Body of pancreas (tissue), 4 donors: ENCODE data around the gene BZW1. TPM values are rescaled to one million over a fixed set of nuclear protein-coding genes. Genes with fewer than 3 reads are reported as not detected.

Experiments used
- ATAC-seq: fragments of 150-250 bp; one replicate; pipeline ENCODE4 v1.9.1; 2016
- DNase-seq, 4 donors: peaks; one replicate each; pipeline ENCODE4 v3.0.0-alpha.2; 2019
- H3K27ac ChIP-seq, 4 donors: fragments of 200-600 bp; sonication (generic); 1 replicate in 3 of 4; 2 replicates in 1 of 4; pipeline versions ENCODE4 v1.5.1 to v1.6.1; 2016 to 2019; ENCODE audit warnings: mild to moderate bottlenecking in 1 of 4, mixed read lengths in 1 of 4, moderate library complexity in 1 of 4
- H3K27me3 ChIP-seq, 2 donors: fragments of 200-600 bp; sonication (generic); one replicate each; pipeline ENCODE4 v1.6.0; 2016; ENCODE audit warnings: mild to moderate bottlenecking in 1 of 2
- H3K36me3 ChIP-seq, 2 donors: fragments of 200-600 bp; sonication (generic); replicated peaks in 1 of 2; 2 replicates each; pipeline ENCODE4 v1.5.1; 2016; ENCODE audit warnings: low read depth in 2 of 2; ENCODE audit not compliant: insufficient read depth in 1 of 2
- H3K4me1 ChIP-seq: fragments of 200-600 bp; sonication (generic); one replicate; pipeline ENCODE4 v1.6.0; 2016
- H3K4me3 ChIP-seq, 2 donors: fragments of 200-600 bp; sonication (generic); 1 replicate in 1 of 2; 2 replicates in 1 of 2; pipeline ENCODE4 v1.5.1; 2016 to 2019
- H3K9me3 ChIP-seq, 3 donors: fragments of 200-600 bp; sonication (generic); 1 replicate in 2 of 3; 2 replicates in 1 of 3; pipeline ENCODE4 v1.5.1; 2016
- CTCF ChIP-seq, 7 experiments: fragments of 450-650 bp in 4 of 7; fragments of 200-600 bp in 3 of 7; sonication (generic) in 3 of 7; IDR thresholded peaks; one replicate each; pipeline ENCODE4 v1.5.1; 2016 to 2019; ENCODE audit warnings: antibody characterized with exemption in 7 of 7
- POLR2A ChIP-seq, 3 donors: fragments of 450-650 bp; IDR thresholded peaks; one replicate each; pipeline ENCODE4 v1.6.1; 2016; ENCODE audit warnings: antibody characterized with exemption in 3 of 3, mild to moderate bottlenecking in 2 of 3
- WGBS, 2 donors: methylation state at CpG; one replicate each; pipeline ENCODE4 v1.1.5; 2017; 5-methylcytosine and 5-hydroxymethylcytosine counted together
- intact Hi-C: fragments of 100-400 bp; cut with DNase I; formaldehyde crosslinking; loops from one replicate; pipeline ENCODE4 v1.15.1; 2023
- total RNA-seq, 2 donors: library from RNA; depleted of rRNA; stranded (reverse); fragments of >200 nt; gene quantifications; one replicate each; pipeline ENCODE4 v1.1.0, GENCODE V29; 2016

The BZW1 gene
- total RNA-seq, 2 donors from 2014 or later = 45.4 to 88.3 TPM

GRCh38 chr2:200852605-200853004 is 40.9 kb downstream of the BZW1 start:
- no peak for TF ChIP-seq CTCF (IDR thresholded peaks at IDR 0.05)
- no peak for TF ChIP-seq POLR2A (IDR thresholded peaks at IDR 0.05)
- ATAC-seq (no peak), DNase-seq (no peak)
- 94 to 96% methylated on average over 2 of the region's 2 CpGs for WGBS, 2 donors
- H3K36me3 ChIP-seq = peaks cover 41 to 55% of the 10 kb centered on the region in 2 donors
- no peaks in the 10 kb centered on the region for H3K27me3 ChIP-seq
- no peak overlapping the region for H3K27ac ChIP-seq
- no peak overlapping the region for H3K4me3 ChIP-seq
- H3K9me3 ChIP-seq = no peaks in the 10 kb centered on the region
- intact Hi-C loops = no loop called here
- peaks cover 6% of the 10 kb centered on the region for H3K4me1 ChIP-seq

GRCh38 chr2:200856806-200857205 is 45.1 kb downstream of the BZW1 start:
- Histone ChIP-seq H3K27me3 (no peaks in the 10 kb centered on the region), H3K4me3 (no peak overlapping the region), H3K36me3 (peaks cover 42 to 65% of the 10 kb centered on the region in 2 donors), H3K4me1 (peaks cover 37% of the 10 kb centered on the region), H3K9me3 (no peaks in the 10 kb centered on the region), H3K27ac (no peak overlapping the region)
- intact Hi-C loops = no loop called here
- ATAC-seq = no peak
- 87 to 88% methylated on average over 8 of the region's 8 CpGs for WGBS, 2 donors
- DNase-seq = no peak
- TF ChIP-seq CTCF (IDR thresholded peaks at IDR 0.05) (no peak), POLR2A (IDR thresholded peaks at IDR 0.05) (no peak)

- TF ChIP-seq POLR2A (IDR thresholded peaks at IDR 0.05) (peak in 2 of 3 donors; percentile 41 to 44), CTCF (IDR thresholded peaks at IDR 0.05) (no peak)
- Histone ChIP-seq H3K36me3 (peaks cover 24 to 34% of the 10 kb centered on the region in 2 donors), H3K27me3 (no peaks in the 10 kb centered on the region), H3K4me3 (no peak overlapping the region), H3K27ac (peak overlapping the region in 2 of 4 donors; percentile 38 to 98), H3K9me3 (no peaks in the 10 kb centered on the region), H3K4me1 (peaks cover 43% of the 10 kb centered on the region)
- intact Hi-C loops = no loop called here
- DNase-seq = peak in 2 of 4 donors; percentile 37 to 40
- ATAC-seq = no peak
- WGBS, 2 donors = 11% methylated on average over 12 of the region's 12 CpGs
These were observed 48.5 kb downstream of the BZW1 start for GRCh38 chr2:200860092-200860795.

- 2% methylated on average over 4 of the region's 4 CpGs for WGBS, 2 donors
- intact Hi-C loops = no loop called here
- Histone ChIP-seq H3K4me3 (peak overlapping the region in 1 of 2 donors; percentile 57), H3K4me1 (peaks cover 54% of the 10 kb centered on the region), H3K27ac (peak overlapping the region in 3 of 4 donors; percentile 98 to 100 (median 100)), H3K27me3 (no peaks in the 10 kb centered on the region), H3K36me3 (peaks cover 10 to 24% of the 10 kb centered on the region in 2 donors), H3K9me3 (no peaks in the 10 kb centered on the region)
- TF ChIP-seq CTCF (IDR thresholded peaks at IDR 0.05) (no peak), POLR2A (IDR thresholded peaks at IDR 0.05) (no peak)
- ATAC-seq = no peak
- no peak for DNase-seq
These were observed 50.0 kb downstream of the BZW1 start for GRCh38 chr2:200861617-200862155.
